Posterior cingulate gyrus (tissue), 11 donors: ENCODE measurements around the gene ICAM2.
"Not testable (repeated sequence)": the region's sequence is repeated elsewhere in the genome, so short reads cannot be mapped to it uniquely, and the experiment has no call there.

ENCODE experiments used
- DNase-seq, 10 donors: peaks; one replicate each; pipeline versions ENCODE4 v3.0.0 to v3.0.0-alpha.2; 2020 to 2021; ENCODE audit warnings: mixed read lengths in 3 of 10
- intact Hi-C: fragments of 100-400 bp; cut with DNase I; formaldehyde crosslinking; loops from one replicate; pipeline ENCODE4 v1.15.1; 2023

The ICAM2 gene

DNA sequence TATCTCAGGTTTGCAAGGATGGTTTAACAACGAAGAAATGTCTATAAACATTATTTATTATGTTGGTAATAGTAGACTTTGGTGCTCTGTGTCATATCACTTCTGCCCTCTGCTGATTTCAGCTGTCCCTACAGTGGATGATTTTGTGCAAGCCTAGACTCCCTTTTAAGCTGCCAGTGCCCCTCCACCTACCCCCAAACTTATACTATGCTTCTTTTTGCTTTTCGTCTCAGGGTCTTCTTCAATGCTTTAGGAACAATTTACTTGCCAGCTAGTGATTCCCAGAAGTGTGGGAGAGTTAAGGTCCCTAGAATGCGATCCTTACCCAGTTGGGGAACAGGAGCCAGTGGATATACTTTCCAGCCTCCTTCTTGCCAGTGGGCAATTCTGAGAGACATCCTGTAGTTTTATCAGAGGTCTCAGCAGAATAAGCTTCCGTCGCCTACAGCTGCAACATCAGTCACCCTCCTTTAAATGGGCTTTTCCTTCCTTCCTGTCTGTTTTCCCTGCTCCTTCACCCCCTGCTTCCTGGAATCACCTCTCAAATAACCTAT lies 4.1 kb downstream of the ICAM2 start:
- intact Hi-C loops = no loop called here
- DNase-seq = no peak

GRCh38 chr17:64015447-64015846 lies 5.0 kb downstream of the ICAM2 start:
- DNase-seq = peak in 1 of 10 donors; percentile 10
- intact Hi-C loops = no loop called here

- peak in 1 of 10 donors; percentile 19 for DNase-seq
- intact Hi-C loops = no loop called here
These were observed 10.6 kb downstream of the ICAM2 start for GRCh38 chr17:64009571-64010402.

GRCh38 chr17:64008830-64009229 lies 11.6 kb downstream of the ICAM2 start:
- DNase-seq = peak in 2 of 10 donors; percentile 47 to 61
- intact Hi-C loops = no loop called here

- intact Hi-C loops = no loop called here
- DNase-seq = peak in 1 of 10 donors; percentile 33
These were observed 12.1 kb downstream of the ICAM2 start for GRCh38 chr17:64008346-64008745.

- DNase-seq = peak in 3 of 10 donors; percentile 4 to 55 (median 37)
- intact Hi-C loops = no loop called here
These were observed 12.6 kb downstream of the ICAM2 start for GRCh38 chr17:64007838-64008282.

GRCh38 chr17:64007089-64007837 lies 13.2 kb downstream of the ICAM2 start:
- peak in 1 of 10 donors; percentile 22 for DNase-seq
- intact Hi-C loops = not testable (repeated sequence)

DNA sequence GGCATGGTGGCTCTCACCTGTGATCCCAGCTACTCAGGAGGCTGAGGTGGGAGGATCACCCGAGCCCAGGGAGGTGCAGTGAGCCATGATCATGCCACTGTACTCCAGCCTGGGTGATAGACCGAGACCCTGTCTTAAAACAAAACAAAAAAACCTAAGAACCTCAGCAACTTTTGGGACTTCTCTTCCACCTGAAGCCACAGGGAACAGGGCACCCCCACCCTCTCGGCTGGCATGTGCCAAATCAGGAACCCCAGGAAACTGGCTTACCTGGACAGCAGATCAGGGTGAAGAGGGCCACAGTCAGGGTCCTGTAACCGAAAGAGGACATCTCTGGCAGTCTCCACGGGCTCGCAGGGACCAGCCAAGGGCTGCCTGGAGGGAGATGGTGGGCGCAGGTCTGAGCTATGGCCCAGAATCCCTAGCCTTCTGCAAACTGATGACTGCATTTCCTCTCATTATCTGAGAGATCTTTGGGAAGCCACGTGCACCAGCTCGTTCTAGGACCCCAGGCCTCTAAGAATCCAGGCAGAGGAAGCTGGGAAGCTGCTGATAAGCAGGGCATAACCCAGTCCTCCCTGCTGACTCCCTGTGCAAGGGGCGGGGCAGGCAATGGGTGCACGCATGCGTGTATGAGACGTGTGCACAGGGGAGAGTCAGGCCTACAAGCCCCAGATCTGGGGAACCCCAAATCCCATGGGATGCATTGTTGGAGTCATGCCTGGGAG lies 13.9 kb downstream of the ICAM2 start:
- intact Hi-C loops = no loop called here
- peak in 2 of 10 donors; percentile 45 to 71 for DNase-seq

DNA sequence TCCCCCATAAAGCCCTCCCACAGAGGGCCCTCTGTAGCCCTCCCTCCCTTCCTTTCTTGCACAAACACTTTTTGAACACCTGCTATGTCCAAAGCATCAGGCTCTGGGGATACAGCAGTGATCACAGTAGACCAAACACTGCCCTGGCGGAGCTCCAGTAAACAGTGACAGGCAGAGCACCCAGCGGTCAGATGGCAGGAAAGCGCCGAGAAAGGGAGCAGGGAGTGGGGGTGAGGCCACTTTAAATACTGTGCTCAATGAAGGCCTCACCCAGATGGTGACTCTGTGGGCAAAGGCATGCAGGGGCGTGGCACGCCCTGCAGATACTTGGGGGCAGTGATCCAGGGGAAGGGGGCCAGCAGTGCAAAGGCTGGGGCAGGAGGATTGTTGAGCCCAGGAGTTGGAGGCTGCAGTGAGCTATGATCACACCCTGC lies 14.7 kb downstream of the ICAM2 start:
- DNase-seq = peak in 2 of 10 donors; percentile 42 to 72
- intact Hi-C loops = no loop called here

- peak in 2 of 10 donors; percentile 28 to 49 for DNase-seq
- intact Hi-C loops = no loop called here
These were observed 15.3 kb downstream of the ICAM2 start for GRCh38 chr17:64004903-64005733.

DNA sequence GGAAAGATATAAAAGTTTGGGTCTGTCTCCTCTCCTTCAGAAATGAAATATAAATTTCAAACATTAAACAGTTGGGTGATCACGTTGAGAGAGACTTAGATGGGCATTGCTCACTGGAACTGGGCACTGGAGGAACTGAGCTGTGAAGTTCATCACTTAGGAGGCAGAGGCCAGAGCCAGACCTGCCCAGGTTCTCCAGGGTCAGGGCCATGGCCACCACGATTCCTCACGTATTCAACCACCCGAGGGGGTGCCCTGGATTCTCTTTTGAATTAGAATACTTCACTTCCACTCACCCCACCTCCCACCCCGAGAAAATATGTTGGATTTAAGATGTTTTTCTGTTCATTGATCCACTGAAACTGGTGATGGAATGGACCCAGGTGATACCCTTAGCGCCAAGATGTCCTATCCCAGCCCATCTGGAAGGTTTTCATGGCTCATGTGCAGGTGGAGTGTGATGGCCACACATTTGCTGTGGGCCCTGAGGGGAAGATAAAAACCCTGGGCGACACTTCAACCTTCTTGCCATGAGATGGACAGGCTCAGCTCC lies 16.1 kb downstream of the ICAM2 start:
- intact Hi-C loops = no loop called here
- DNase-seq = peak in 2 of 10 donors; percentile 12 to 64

- intact Hi-C loops = no loop called here
- DNase-seq = peak in 2 of 10 donors; percentile 53 to 70
These were observed 16.8 kb downstream of the ICAM2 start for GRCh38 chr17:64003526-64004121.

DNA sequence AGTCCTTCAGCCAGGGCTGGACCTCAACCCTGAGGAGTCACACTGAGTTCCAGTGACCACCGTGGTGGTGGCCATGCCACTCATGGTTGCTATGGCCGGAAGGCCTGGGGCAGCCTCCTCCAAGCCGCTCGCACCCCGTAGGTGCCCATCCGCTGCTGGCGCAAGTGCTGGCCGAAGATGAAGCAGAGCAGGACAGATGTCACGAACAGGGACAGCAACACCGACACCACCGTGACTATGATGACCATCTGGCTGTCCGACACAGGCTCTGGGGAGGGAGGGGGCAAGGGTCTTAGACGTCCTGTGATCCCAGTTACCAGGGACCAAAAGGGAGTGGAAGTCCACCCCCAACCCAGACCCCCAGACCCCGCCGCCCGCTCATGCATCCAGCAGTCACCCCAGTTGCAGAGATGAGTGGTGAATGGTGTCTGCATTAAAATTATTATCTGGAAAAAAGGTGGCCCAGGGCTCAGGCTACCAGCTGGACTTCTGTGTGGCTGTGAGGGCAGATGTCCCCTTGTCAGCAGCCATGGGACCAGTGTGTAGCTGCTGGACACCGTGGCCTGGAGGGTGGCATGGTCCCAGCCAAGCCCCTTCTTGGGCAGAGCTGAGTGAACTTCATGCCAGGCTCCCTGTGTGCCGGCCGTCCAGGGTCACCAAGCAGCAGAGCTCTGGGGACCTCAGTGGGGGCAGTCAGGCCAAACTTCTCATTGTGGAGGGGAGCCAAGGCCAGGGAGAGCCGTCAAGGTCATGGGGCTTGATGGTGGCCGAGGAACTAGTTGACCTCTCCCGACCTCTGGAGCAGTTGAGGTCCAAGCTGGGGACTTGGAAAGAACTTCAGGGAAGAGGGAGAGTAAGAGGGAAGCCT lies 17.5 kb downstream of the ICAM2 start:
- intact Hi-C loops = no loop called here
- DNase-seq = peak in 2 of 10 donors; percentile 63 to 79

- peak in 1 of 10 donors; percentile 33 for DNase-seq
- intact Hi-C loops = no loop called here
These were observed 18.5 kb downstream of the ICAM2 start for GRCh38 chr17:64001763-64002529.

DNA sequence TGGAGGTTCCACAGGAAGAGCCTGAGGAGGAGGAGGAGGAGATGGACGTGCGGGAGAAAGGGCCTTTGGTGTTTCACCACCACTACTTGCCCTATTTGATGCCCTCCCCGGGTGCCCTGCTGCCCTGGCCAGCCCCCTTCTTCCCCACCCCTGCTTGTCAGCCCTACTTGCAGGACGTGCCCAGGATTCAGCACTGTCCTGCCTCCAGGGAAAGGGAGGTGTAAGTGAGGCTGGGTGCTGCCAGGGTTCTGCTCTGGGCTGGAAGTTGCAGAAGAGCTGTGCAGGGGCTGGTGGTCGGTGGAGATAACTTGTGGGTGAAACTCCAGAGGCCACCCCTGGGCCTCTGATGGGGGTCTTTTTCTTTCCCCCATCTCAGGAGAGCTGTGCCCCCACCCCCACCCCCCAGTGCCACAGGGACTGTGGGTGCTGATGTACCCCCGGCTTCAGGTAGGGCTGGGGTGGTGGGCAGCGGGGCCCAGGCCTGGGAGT lies 19.3 kb downstream of the ICAM2 start:
- DNase-seq = peak in 1 of 10 donors; percentile 66
- intact Hi-C loops = no loop called here

- peak in 1 of 10 donors; percentile 41 for DNase-seq
- intact Hi-C loops = no loop called here
These were observed 20.5 kb downstream of the ICAM2 start for GRCh38 chr17:63999680-64000531.
